SK-N-SH treated with all-trans-retinoic acid at 6 μM for 48 hours (cell line): ENCODE measurements around the gene CCNE1.

Experiments
- ATAC-seq: fragments of 200-7000 bp; cut with Tn5 transposase; 3 replicates; pipeline ENCODE4 v1.9.1; 2020; ENCODE audit warnings: mild to moderate bottlenecking, moderate library complexity
- ARNTL ChIP-seq: fragments of 450-650 bp; formaldehyde crosslinking; IDR thresholded peaks from 2 replicates; pipeline ENCODE4 v1.5.0; 2020; ENCODE audit warnings: low read depth, mild to moderate bottlenecking, moderate library complexity, borderline replicate concordance
- BACH2 ChIP-seq: fragments of 250-450 bp; sonication (Bioruptor Pico); IDR thresholded peaks from 2 replicates; pipeline ENCODE4 v1.9.0; 2021; ENCODE audit warnings: mild to moderate bottlenecking, borderline replicate concordance
- CSDC2 ChIP-seq: fragments of 250-450 bp; sonication (Bioruptor Pico); IDR thresholded peaks from 2 replicates; pipeline ENCODE4 v1.5.0; 2020; ENCODE audit warnings: mild to moderate bottlenecking, moderate library complexity
- CSRNP3 ChIP-seq: fragments of 250-450 bp; sonication (Bioruptor Pico); IDR thresholded peaks from 2 replicates; pipeline ENCODE4 v1.5.1; 2021; ENCODE audit warnings: mild to moderate bottlenecking, moderate library complexity
- GLIS3 ChIP-seq: fragments of 250-450 bp; sonication (Bioruptor Pico); IDR thresholded peaks from 2 replicates; pipeline ENCODE4 v1.5.0; 2020; ENCODE audit warnings: mild to moderate bottlenecking, moderate library complexity
- OSR1 ChIP-seq: fragments of 250-450 bp; sonication (Bioruptor Pico); IDR thresholded peaks from 2 replicates; pipeline ENCODE4 v1.8.0; 2022; ENCODE audit warnings: moderate library complexity, mild to moderate bottlenecking, inconsistent platforms
- POU6F1 ChIP-seq: fragments of 250-450 bp; sonication (Bioruptor Pico); IDR thresholded peaks from 2 replicates; pipeline ENCODE4 v1.8.0; 2021; ENCODE audit warnings: low read depth, mild to moderate bottlenecking, moderate library complexity, borderline replicate concordance
- PPARA ChIP-seq: fragments of 250-450 bp; sonication (Bioruptor Pico); IDR thresholded peaks from 2 replicates; pipeline ENCODE4 v1.5.0; 2020; ENCODE audit warnings: mild to moderate bottlenecking, borderline replicate concordance
- RARB ChIP-seq: fragments of 250-450 bp; sonication (Bioruptor Pico); IDR thresholded peaks from 2 replicates; pipeline ENCODE4 v1.8.0; 2021; ENCODE audit warnings: mild to moderate bottlenecking, moderate library complexity
- SNAI2 ChIP-seq: fragments of 250-450 bp; sonication (Bioruptor Pico); IDR thresholded peaks from 2 replicates; pipeline ENCODE4 v1.5.0; 2020; ENCODE audit warnings: mild to moderate bottlenecking, moderate library complexity
- TCF4 ChIP-seq: fragments of 250-450 bp; sonication (Bioruptor Pico); IDR thresholded peaks from 2 replicates; pipeline ENCODE4 v1.8.0; 2021; ENCODE audit warnings: mild to moderate bottlenecking, moderate library complexity, borderline replicate concordance
- TOX ChIP-seq: fragments of 250-450 bp; sonication (Bioruptor Pico); IDR thresholded peaks from 2 replicates; pipeline ENCODE4 v1.8.0; 2021; ENCODE audit warnings: mild to moderate bottlenecking, moderate library complexity, borderline replicate concordance
- ZC3H10 ChIP-seq: fragments of 250-450 bp; sonication (Bioruptor Pico); IDR thresholded peaks from 2 replicates; pipeline ENCODE4 v1.5.1; 2021; ENCODE audit warnings: mild to moderate bottlenecking, moderate library complexity
- ZFP3 ChIP-seq: fragments of 250-450 bp; sonication (Bioruptor Pico); IDR thresholded peaks from 2 replicates; pipeline ENCODE4 v1.5.0; 2020; ENCODE audit warnings: mild to moderate bottlenecking, moderate library complexity
- ZFP30 ChIP-seq: fragments of 450-650 bp; formaldehyde crosslinking; IDR thresholded peaks from 2 replicates; pipeline ENCODE4 v1.5.0; 2022; ENCODE audit warnings: mild to moderate bottlenecking, moderate library complexity
- ZNF565 ChIP-seq: fragments of 450-650 bp; formaldehyde crosslinking; conservative IDR thresholded peaks from 2 replicates; pipeline ENCODE4 v1.5.0; 2020; ENCODE audit warnings: low read depth, mild to moderate bottlenecking, moderate library complexity
- ZNF70 ChIP-seq: fragments of 450-650 bp; formaldehyde crosslinking; IDR thresholded peaks from 2 replicates; pipeline ENCODE4 v1.5.0; 2020; ENCODE audit warnings: mild to moderate bottlenecking, moderate library complexity
- ZNF8 ChIP-seq: fragments of 450-650 bp; formaldehyde crosslinking; IDR thresholded peaks from 2 replicates; pipeline ENCODE4 v1.5.0; 2020; ENCODE audit warnings: mild to moderate bottlenecking, moderate library complexity
- TF ChIP-seq, protein P1 (sequence below): fragments of 250-450 bp; sonication (Bioruptor Pico); IDR thresholded peaks from 2 replicates; pipeline ENCODE4 v1.8.0; 2020; ENCODE audit warnings: mild to moderate bottlenecking, moderate library complexity, borderline replicate concordance
- TF ChIP-seq, protein P2 (sequence below): fragments of 250-450 bp; sonication (Bioruptor Pico); IDR thresholded peaks from 2 replicates; pipeline ENCODE4 v1.5.0; 2020; ENCODE audit warnings: mild to moderate bottlenecking, moderate library complexity

Gene CCNE1

GRCh38 chr19:29810504-29810871 lies 1.3 kb upstream of the CCNE1 start:
- TF ChIP-seq CSRNP3: no peak
- TF ChIP-seq CSDC2 (CRISPR knock-in tag): no peak
- no peak for TF ChIP-seq ZNF70 (CRISPR knock-in tag)
- no peak for TF ChIP-seq OSR1 (CRISPR knock-in tag)
- TF ChIP-seq ZNF8 (CRISPR knock-in tag): no peak
- TF ChIP-seq TOX: no peak
- no peak for TF ChIP-seq PPARA
- no peak for TF ChIP-seq RARB (CRISPR knock-in tag)
- TF ChIP-seq ARNTL: no peak
- TF ChIP-seq BACH2: no peak
- no peak for TF ChIP-seq SNAI2
- TF ChIP-seq GLIS3 (CRISPR knock-in tag): no peak
- TF ChIP-seq, all 23 proteins: peak for 0

GRCh38 chr19:29812080-29812880 lies 489 bp downstream of the CCNE1 start:
- 0 out of 3 replicates have a peak, but pooled peaks have one; percentile 12 for ATAC-seq
- TF ChIP-seq POU6F1 (CRISPR knock-in tag) (no peak), PPARA (no peak), ZFP30 (no peak)
- TF ChIP-seq, protein P1, sequence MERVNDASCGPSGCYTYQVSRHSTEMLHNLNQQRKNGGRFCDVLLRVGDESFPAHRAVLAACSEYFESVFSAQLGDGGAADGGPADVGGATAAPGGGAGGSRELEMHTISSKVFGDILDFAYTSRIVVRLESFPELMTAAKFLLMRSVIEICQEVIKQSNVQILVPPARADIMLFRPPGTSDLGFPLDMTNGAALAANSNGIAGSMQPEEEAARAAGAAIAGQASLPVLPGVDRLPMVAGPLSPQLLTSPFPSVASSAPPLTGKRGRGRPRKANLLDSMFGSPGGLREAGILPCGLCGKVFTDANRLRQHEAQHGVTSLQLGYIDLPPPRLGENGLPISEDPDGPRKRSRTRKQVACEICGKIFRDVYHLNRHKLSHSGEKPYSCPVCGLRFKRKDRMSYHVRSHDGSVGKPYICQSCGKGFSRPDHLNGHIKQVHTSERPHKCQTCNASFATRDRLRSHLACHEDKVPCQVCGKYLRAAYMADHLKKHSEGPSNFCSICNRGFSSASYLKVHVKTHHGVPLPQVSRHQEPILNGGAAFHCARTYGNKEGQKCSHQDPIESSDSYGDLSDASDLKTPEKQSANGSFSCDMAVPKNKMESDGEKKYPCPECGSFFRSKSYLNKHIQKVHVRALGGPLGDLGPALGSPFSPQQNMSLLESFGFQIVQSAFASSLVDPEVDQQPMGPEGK: no peak

More at GRCh38 chr19:29810504-29810871, 1.3 kb upstream of the CCNE1 start:
- ATAC-seq: no peak

DNA sequence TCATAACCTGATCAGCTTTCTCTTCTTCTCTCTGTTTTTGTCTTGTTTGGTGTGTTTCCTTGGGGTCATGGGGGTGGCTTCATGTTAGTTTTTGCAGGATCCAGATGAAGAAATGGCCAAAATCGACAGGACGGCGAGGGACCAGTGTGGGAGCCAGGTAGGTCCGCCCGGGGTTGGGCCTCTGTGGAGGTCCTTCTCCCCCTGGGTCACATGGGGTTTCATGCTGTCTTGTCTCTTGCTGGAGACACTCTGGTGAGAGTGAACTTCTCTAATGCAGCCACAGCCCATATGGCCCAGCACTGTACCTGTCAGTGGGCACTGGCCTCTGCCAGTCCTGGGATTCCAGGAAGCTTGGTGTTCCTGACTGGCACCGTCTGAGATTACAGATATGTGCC lies 1.1 kb downstream of the CCNE1 start:
- ATAC-seq: no peak
- TF ChIP-seq TCF4 (no peak), CSRNP3 (no peak), RARB (CRISPR knock-in tag) (no peak), TOX (no peak), ARNTL (no peak), PPARA (no peak), ZNF565 (no peak), ZFP30 (no peak), ZNF8 (CRISPR knock-in tag) (no peak), ZFP3 (no peak), SNAI2 (no peak), OSR1 (CRISPR knock-in tag) (no peak), POU6F1 (CRISPR knock-in tag) (no peak), ZC3H10 (CRISPR knock-in tag) (no peak), BACH2 (no peak), ZNF70 (CRISPR knock-in tag) (no peak), CSDC2 (CRISPR knock-in tag) (no peak)
- TF ChIP-seq, protein P1: no peak
- TF ChIP-seq, protein P2, sequence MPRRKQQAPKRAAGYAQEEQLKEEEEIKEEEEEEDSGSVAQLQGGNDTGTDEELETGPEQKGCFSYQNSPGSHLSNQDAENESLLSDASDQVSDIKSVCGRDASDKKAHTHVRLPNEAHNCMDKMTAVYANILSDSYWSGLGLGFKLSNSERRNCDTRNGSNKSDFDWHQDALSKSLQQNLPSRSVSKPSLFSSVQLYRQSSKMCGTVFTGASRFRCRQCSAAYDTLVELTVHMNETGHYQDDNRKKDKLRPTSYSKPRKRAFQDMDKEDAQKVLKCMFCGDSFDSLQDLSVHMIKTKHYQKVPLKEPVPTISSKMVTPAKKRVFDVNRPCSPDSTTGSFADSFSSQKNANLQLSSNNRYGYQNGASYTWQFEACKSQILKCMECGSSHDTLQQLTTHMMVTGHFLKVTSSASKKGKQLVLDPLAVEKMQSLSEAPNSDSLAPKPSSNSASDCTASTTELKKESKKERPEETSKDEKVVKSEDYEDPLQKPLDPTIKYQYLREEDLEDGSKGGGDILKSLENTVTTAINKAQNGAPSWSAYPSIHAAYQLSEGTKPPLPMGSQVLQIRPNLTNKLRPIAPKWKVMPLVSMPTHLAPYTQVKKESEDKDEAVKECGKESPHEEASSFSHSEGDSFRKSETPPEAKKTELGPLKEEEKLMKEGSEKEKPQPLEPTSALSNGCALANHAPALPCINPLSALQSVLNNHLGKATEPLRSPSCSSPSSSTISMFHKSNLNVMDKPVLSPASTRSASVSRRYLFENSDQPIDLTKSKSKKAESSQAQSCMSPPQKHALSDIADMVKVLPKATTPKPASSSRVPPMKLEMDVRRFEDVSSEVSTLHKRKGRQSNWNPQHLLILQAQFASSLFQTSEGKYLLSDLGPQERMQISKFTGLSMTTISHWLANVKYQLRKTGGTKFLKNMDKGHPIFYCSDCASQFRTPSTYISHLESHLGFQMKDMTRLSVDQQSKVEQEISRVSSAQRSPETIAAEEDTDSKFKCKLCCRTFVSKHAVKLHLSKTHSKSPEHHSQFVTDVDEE: no peak
